Right lobe of liver (tissue), 6 donors: ENCODE results near the gene OR4C12. TPM values are rescaled to one million over a fixed set of nuclear protein-coding genes. Genes with fewer than 3 reads are reported as not detected.
"Not testable (repeated sequence)": the region's sequence is repeated elsewhere in the genome, so short reads cannot be mapped to it uniquely, and the experiment has no call there.

Experiments
- ATAC-seq, 4 donors: fragments of 200-7000 bp; cut with Tn5 transposase; one replicate each; pipeline ENCODE4 v1.9.1; 2020; ENCODE audit warnings: mild to moderate bottlenecking in 4 of 4, moderate library complexity in 4 of 4
- DNase-seq, 3 donors: peaks; one replicate each; pipeline ENCODE4 v3.0.0-alpha.2; 2020
- H3K27ac ChIP-seq, 3 donors: fragments of 200-600 bp; one replicate each; pipeline ENCODE4 v1.8.0; 2022
- H3K27me3 ChIP-seq, 2 donors: fragments of 200-600 bp; one replicate each; pipeline ENCODE4 v1.8.0; 2022
- H3K36me3 ChIP-seq, 4 donors: fragments of 200-600 bp; sonication (generic) in 1 of 4; one replicate each; pipeline versions ENCODE4 v1.5.1 to v1.8.0; 2017 to 2022; ENCODE audit warnings: control low read depth in 1 of 4
- H3K4me1 ChIP-seq, 4 donors: fragments of 200-600 bp; sonication (generic) in 1 of 4; one replicate each; pipeline versions ENCODE4 v1.5.1 to v1.8.0; 2017 to 2022; ENCODE audit warnings: control low read depth in 1 of 4
- H3K4me3 ChIP-seq, 3 donors: fragments of 200-600 bp; one replicate each; pipeline ENCODE4 v1.8.0; 2022
- H3K9me3 ChIP-seq, 4 donors: fragments of 200-600 bp; sonication (generic) in 1 of 4; one replicate each; pipeline versions ENCODE4 v1.5.1 to v1.8.0; 2017 to 2022; ENCODE audit warnings: control low read depth in 1 of 4
- POLR2A ChIP-seq: fragments of 450-650 bp; IDR thresholded peaks from one replicate; pipeline ENCODE4 v1.6.1; 2017; ENCODE audit warnings: antibody characterized with exemption, mild to moderate bottlenecking
- WGBS: methylation state at CpG from one replicate; pipeline ENCODE4 v1.1.6; 2018; ENCODE audit warnings: low coverage, low lambda C conversion rate; ENCODE audit not compliant: insufficient coverage; ENCODE audit errors: missing lambda C conversion rate; 5-methylcytosine and 5-hydroxymethylcytosine counted together
- intact Hi-C, 2 donors: fragments of 100-400 bp; cut with DNase I; formaldehyde crosslinking; loops; one replicate each; pipeline versions ENCODE4 v1.11.2 to v1.14.1; 2022
- long read RNA-seq: library from polyadenylated mRNA; unstranded; transcript quantifications from one replicate; pipeline ENCODE4 v2.0.0, GENCODE V29; 2019
- total RNA-seq, 6 experiments: library from RNA; depleted of rRNA in 2 of 6; stranded (reverse); fragments of >200 nt in 2 of 6; fragmentation: NEBNext Ultra II Directional in 3 of 6; extraction: Animal tissue kit (Norgen Biotek cat#: 25700) in 3 of 6; gene quantifications; one replicate each; pipeline versions ENCODE4 v1.1.0 to v1.2.4, GENCODE V29; 2016 to 2023
- TF ChIP-seq, protein P1 (sequence below), 4 donors: fragments of 200-600 bp in 3 of 4; fragments of 450-650 bp in 1 of 4; IDR thresholded peaks; one replicate each; pipeline versions ENCODE4 v1.5.1 to v1.8.0; 2016 to 2022; ENCODE audit warnings: antibody characterized with exemption in 4 of 4, mild to moderate bottlenecking in 2 of 4
- donor health status: DM: no; HTN: yes; CAD: no.
- donor health status: DM: no; HTN: no; CAD: no.
- donor health status: DM: no; HTN: no; CAD: no.
- donor health status: DM: no; HTN: yes; CAD: no.
- donor health status: DM: no; HTN: yes; CAD: no.

The OR4C12 gene
- not detected for total RNA-seq
- long read RNA-seq, result 0 reads

DNA sequence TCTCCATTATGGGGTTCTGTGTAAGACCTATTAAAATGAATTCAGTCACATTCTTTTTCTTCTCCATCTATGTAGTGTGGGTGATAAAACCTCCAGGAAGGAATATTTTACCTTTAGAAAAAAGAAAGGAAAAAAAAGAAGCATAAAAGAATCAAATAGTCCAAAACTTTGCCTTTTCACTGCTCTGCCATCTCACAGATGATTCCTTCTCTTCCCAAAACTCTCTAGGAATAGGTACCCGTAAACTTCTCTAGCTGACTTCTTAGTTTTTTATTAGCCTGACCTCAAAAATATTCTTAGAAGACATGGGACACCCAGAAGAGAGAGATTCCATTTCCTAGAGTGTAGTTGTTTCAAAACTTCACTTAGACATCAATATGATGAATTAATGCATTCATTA lies at the start of gene OR4C12:
Gene OR4C12, minus strand, starts transcription at position 101 of the 400 bp plus-strand sequence. Its CDS starts 34 bp downstream, at position 67.
- H3K36me3 ChIP-seq, ATAC-seq, DNase-seq, intact Hi-C loops, H3K4me1 ChIP-seq, H3K27ac ChIP-seq, H3K4me3 ChIP-seq, H3K9me3 ChIP-seq, H3K27me3 ChIP-seq: not testable (repeated sequence)
- 22% methylated on average over 1 of the region's 1 CpG for WGBS

DNA sequence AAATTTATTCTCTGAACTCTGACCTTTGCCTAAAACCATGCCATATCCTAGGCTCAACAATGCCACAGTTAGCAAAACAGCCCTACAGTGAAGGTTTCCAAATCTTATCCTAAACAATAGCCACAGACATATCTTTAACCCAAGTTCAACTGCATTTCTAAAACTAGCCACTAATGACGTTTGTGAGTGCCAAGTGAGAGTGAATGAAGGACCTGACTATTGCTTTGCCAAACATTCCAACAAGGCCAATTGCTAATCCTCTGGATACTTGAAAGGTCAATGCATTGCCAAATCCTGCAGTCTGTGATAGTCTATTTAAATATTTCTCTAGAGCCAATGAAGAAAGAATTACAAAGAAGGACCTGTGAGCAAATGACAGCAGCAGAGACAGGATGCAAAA lies 47.9 kb upstream of the OR4C12 start:
- Histone ChIP-seq H3K9me3 (no peaks in the 10 kb centered on the region), H3K27ac (no peak overlapping the region), H3K27me3 (no peaks in the 10 kb centered on the region), H3K4me1 (no peaks in the 10 kb centered on the region), H3K36me3 (no peaks in the 10 kb centered on the region), H3K4me3 (no peak overlapping the region)
- WGBS, result 12% methylated on average over 1 of the region's 1 CpG
- intact Hi-C loops, result no loop called here
- no peak for ATAC-seq
- no peak for DNase-seq
- TF ChIP-seq, protein P1, sequence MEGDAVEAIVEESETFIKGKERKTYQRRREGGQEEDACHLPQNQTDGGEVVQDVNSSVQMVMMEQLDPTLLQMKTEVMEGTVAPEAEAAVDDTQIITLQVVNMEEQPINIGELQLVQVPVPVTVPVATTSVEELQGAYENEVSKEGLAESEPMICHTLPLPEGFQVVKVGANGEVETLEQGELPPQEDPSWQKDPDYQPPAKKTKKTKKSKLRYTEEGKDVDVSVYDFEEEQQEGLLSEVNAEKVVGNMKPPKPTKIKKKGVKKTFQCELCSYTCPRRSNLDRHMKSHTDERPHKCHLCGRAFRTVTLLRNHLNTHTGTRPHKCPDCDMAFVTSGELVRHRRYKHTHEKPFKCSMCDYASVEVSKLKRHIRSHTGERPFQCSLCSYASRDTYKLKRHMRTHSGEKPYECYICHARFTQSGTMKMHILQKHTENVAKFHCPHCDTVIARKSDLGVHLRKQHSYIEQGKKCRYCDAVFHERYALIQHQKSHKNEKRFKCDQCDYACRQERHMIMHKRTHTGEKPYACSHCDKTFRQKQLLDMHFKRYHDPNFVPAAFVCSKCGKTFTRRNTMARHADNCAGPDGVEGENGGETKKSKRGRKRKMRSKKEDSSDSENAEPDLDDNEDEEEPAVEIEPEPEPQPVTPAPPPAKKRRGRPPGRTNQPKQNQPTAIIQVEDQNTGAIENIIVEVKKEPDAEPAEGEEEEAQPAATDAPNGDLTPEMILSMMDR (IDR thresholded peaks at IDR 0.05), result no peak
- no peak for TF ChIP-seq POLR2A

DNA sequence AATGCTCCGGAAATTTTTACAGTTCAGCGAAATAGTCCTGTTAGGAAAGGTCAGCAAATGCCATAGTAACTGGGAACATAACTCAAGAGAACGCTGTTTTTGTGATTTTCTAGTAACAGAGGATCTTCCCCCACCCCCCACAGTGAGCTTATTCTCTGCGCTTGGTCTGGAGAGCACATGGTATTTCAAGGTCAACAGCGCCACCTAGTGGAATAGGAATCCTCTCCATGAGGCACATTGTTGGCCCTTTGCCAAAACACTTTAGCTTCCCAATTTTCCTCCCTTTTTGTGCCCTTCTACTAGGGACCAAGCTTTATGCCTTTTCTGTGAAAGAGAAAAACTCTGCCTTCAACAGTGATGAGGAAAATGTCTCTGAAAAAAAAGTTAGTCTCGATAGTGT lies 13.2 kb upstream of the OR4C12 start:
- WGBS, result 34% methylated on average over 6 of the region's 6 CpGs
- Histone ChIP-seq H3K27ac (no peak overlapping the region), H3K9me3 (no peaks in the 10 kb centered on the region), H3K4me3 (no peak overlapping the region), H3K36me3 (no peaks in the 10 kb centered on the region), H3K4me1 (no peaks in the 10 kb centered on the region), H3K27me3 (no peaks in the 10 kb centered on the region)
- TF ChIP-seq, protein P1 (IDR thresholded peaks at IDR 0.05), result peak; percentile 52 to 71 (median 65)
- no peak for TF ChIP-seq POLR2A
- ATAC-seq (peak; percentile 48 to 70 (median 64)), DNase-seq (peak in 1 of 3 donors; percentile 58)
- intact Hi-C loops, result no loop called here

GRCh38 chr11:49973439-49973838 lies 8.9 kb downstream of the OR4C12 start:
- H3K36me3 ChIP-seq, H3K4me3 ChIP-seq, H3K27me3 ChIP-seq, ATAC-seq, intact Hi-C loops, H3K4me1 ChIP-seq, DNase-seq, H3K9me3 ChIP-seq, H3K27ac ChIP-seq: not testable (repeated sequence)
- WGBS, result 49% methylated on average over 4 of the region's 4 CpGs

GRCh38 chr11:49952091-49952490 lies 30.2 kb downstream of the OR4C12 start, which contains the start of gene OR4C13:
TSS of gene OR4C13 (plus strand) at chr11:49952391. CDS start at chr11:49952423, 32 bp downstream.
- no peaks in the 10 kb centered on the region for H3K27me3 ChIP-seq
- no peaks in the 10 kb centered on the region for H3K9me3 ChIP-seq
- no peak within 1 kb of the TSS for H3K27ac ChIP-seq
- ATAC-seq (no peak), DNase-seq (no peak)
- no peaks in the 10 kb centered on the region for H3K36me3 ChIP-seq
- H3K4me3 ChIP-seq, result no peak within 1 kb of the TSS
- no peaks in the 10 kb centered on the region for H3K4me1 ChIP-seq
- intact Hi-C loops, result no loop called here
- 75% methylated on average over 1 of the region's 1 CpG for WGBS
- TF ChIP-seq, protein P1 (IDR thresholded peaks at IDR 0.05), result no peak
- TF ChIP-seq POLR2A, result no peak

DNA sequence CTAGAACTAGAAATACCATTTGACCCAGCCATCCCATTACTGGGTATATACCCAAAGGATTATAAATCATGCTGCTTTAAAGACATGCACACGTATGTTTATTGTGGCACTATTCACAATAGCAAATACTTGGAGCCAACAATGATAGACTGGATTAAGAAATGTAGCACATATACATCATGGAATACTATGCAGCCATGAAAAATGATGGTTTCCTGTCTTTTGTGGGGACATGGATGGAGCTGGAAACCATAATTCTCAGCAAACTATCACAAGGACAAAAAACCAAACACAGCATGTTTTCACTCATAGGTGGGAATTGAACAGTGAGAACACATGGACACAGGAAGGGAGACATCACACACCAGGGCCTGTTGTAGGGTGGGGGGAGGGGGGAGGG lies 33.6 kb downstream of the OR4C12 start:
- H3K9me3 ChIP-seq, H3K4me3 ChIP-seq, DNase-seq, H3K27me3 ChIP-seq, H3K4me1 ChIP-seq, intact Hi-C loops, ATAC-seq, H3K27ac ChIP-seq, H3K36me3 ChIP-seq: not testable (repeated sequence)
- WGBS, result 42% methylated on average over 1 of the region's 1 CpG

Other genes starting within 250 kb of the OR4C12 start
- not detected for gene OR4C13, start 30.1 kb downstream of the OR4C12 start, total RNA-seq
- gene OR4C45, start 50.3 kb upstream of the OR4C12 start, total RNA-seq, result not detected